GM12865 (cell line): Measurements from ENCODE around the gene TTC27.
"Not testable (repeated sequence)": the region's sequence is repeated elsewhere in the genome, so short reads cannot be mapped to it uniquely, and the experiment has no call there.

Experiments
- DNase-seq: peaks from one replicate; pipeline ENCODE4 v3.0.0; 2010; ENCODE audit warnings: low read depth
- H3K4me3 ChIP-seq: 2 replicates; pipeline ENCODE4 v1.5.1; 2011; ENCODE audit warnings: mild to moderate bottlenecking, low read depth, low read length, control low read depth
- CTCF ChIP-seq: IDR thresholded peaks from 2 replicates; pipeline ENCODE4 v1.5.1; 2011; ENCODE audit warnings: low read length, control low read depth, low read depth, inconsistent platforms; ENCODE audit not compliant: insufficient read depth; ENCODE audit errors: missing control alignments

Gene TTC27

DNA sequence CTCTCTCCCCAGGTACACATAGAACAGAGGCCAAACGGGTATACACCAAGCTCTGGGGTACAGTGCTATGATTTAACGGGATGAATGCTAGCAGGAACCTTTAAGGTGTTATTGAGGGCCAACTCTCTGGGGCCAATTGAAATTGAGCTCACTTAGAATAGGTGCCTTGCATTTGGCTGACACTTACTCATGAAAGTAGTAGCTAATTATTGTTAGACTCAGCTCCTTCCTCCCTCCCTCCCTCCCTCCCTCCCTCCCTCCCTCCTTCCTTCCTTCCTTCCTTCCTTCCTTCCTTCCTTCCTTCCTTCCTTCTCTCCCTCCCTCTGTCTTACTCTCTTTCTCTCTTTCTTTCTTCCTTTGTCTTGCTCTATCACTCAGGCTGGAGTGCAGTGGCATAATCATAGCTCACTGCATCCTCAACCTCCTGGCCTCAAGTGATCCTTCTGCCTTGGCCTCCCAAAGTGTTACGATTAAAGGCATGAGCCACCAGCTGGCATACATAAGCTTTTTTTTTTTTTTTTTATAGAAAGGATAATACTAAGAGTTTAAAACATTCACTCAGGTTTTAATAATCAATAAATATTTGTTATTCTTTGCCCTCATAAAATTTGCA lies 95.7 kb downstream of the TTC27 start:
- no peak for TF ChIP-seq CTCF
- no peak for DNase-seq
- no peak overlapping the region for H3K4me3 ChIP-seq

- DNase-seq, H3K4me3 ChIP-seq: not testable (repeated sequence)
These were observed 98.8 kb downstream of the TTC27 start for GRCh38 chr2:32726678-32727077.

DNA sequence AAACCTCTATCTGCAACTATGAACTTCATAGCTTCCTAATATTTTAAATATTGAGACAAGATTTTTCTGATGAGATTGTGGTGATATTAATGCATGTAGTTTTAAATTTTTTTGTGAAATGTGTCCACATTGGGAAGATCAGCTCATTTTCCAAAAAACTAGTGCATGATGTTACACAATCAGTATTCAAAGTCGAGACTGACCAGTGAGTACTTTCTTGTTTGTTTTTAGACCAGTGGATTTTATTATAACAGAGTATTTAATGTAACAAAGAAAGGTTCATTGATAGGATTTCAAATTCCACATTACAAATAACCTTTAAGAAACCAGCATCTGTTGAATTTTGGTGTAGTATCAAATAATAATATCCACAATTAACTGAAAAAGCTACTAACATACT lies 99.3 kb downstream of the TTC27 start:
- DNase-seq = no peak
- H3K4me3 ChIP-seq = no peak overlapping the region
- TF ChIP-seq CTCF = no peak

- not testable (repeated sequence) for DNase-seq, H3K4me3 ChIP-seq
These were observed 103.1 kb downstream of the TTC27 start for GRCh38 chr2:32730958-32731357.

DNA sequence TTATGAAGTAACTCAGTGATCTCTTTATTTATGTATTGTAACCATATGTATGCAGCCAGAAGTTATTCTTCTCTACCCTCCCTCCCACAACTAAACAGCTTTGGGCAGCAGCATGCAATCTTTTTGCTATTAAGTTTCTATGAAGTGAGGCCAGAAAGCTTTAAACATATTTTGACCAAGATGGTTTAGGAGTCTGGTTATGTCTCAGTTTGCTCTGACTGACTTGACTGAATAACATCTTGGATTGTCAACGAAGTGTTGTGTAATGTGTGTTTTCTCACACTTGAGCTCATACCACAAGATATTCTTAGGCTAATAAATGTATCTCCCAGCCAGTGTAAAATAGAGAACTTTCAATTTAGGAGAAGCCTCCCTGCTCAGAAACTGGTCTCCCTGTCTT lies 104.3 kb downstream of the TTC27 start:
- no peak for DNase-seq
- no peak for TF ChIP-seq CTCF

GRCh38 chr2:32732912-32733472 lies 105.1 kb downstream of the TTC27 start:
- peak; percentile 5 for DNase-seq
- no peak for TF ChIP-seq CTCF

More for the DNA sequence above, 104.3 kb downstream of the TTC27 start:
- no peak overlapping the region for H3K4me3 ChIP-seq

DNA sequence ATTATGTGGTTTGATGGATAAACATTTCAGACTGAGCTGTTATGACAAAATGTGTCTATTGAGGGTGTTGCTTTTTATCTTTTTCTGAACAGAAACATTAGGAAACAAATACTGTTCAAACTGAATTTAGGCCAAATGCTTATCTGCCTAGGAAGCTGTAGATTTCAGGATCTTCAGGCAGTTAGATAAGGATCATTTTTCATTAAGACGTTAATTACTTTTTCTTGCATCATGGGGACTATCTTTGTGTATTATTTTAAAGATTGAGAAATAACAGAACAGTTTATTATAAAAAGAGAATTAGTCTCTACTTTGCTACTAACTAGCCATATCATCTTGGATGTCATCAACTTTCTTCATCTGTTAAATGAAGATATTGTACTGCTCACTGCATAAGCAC lies 107.5 kb downstream of the TTC27 start:
- no peak overlapping the region for H3K4me3 ChIP-seq
- no peak for TF ChIP-seq CTCF
- no peak for DNase-seq

More at GRCh38 chr2:32732912-32733472, 105.1 kb downstream of the TTC27 start:
- H3K4me3 ChIP-seq = no peak overlapping the region

GRCh38 chr2:32738939-32739338 lies 111.1 kb downstream of the TTC27 start:
- no peak overlapping the region for H3K4me3 ChIP-seq
- no peak for DNase-seq
- no peak for TF ChIP-seq CTCF
